Brain microvascular endothelial cell (primary cell): ENCODE results near the gene UNKL.

Source experiments
- DNase-seq: peaks from one replicate; pipeline ENCODE4 v3.0.0-alpha.2; 2020
- H3K27ac ChIP-seq: fragments of 250-450 bp; sonication (Bioruptor Pico); 2 replicates; pipeline ENCODE4 v1.5.1; 2020; ENCODE audit warnings: mild to moderate bottlenecking, moderate library complexity
- H3K27me3 ChIP-seq: fragments of 250-450 bp; sonication (Bioruptor Pico); replicated peaks from 2 replicates; pipeline ENCODE4 v1.5.1; 2020; ENCODE audit warnings: mild to moderate bottlenecking
- H3K36me3 ChIP-seq: fragments of 250-450 bp; sonication (Bioruptor Pico); replicated peaks from 2 replicates; pipeline ENCODE4 v1.5.1; 2020; ENCODE audit warnings: mild to moderate bottlenecking
- H3K4me3 ChIP-seq: 2 replicates; pipeline ENCODE4 v1.5.1; 2011; ENCODE audit warnings: low read depth, mild to moderate bottlenecking, control low read depth, low read length, moderate library complexity
- in situ Hi-C: cut with HindIII; loops from 2 replicates; pipeline ENCODE4 v1.10.0; 2017; ENCODE audit warnings: low sequenced_read_pairs, low pct_ligation_motif_present
- TF ChIP-seq, protein P1 (sequence below): IDR thresholded peaks from 2 replicates; pipeline ENCODE4 v1.5.1; 2011; ENCODE audit warnings: low read depth, mild to moderate bottlenecking, moderate library complexity, low read length, control low read depth, inconsistent platforms; ENCODE audit errors: missing control alignments

Gene UNKL

DNA sequence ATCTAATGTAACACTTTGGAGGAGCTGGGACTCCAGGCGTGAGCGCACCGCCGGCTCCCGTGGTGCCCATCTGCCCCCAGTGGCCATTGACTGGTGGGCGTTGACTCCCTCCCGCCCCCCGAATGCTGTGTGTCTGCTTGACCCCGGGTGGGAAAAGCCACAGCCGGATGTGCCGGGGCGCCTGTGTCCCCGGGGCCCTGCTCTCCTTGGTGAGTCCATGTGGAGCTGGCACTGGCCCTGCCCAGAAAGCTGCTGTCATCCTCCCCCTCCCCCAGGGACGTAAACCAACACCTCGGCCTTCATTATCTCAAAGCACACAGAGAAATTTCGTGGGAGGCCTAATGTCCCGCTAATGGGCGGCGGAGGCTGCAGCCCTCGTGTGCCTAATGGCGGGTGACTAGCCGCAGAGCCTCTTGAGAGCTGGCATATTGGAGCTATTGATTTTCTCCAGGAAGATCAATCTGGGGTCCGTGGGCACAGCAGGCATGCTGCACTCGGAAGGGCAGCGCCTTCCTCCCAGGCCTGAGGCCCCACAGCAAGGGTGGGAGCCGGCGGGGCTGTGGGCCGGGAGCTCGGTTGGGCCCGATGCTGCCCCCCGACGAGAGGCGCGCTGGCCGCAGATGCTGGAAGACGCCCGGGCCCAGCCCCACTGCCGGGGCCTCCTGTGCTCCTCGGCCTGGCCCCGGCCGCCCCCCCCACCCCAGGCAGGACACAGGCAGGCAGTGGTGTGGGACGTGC lies 12.4 kb upstream of the UNKL start:
- TF ChIP-seq, protein P1, sequence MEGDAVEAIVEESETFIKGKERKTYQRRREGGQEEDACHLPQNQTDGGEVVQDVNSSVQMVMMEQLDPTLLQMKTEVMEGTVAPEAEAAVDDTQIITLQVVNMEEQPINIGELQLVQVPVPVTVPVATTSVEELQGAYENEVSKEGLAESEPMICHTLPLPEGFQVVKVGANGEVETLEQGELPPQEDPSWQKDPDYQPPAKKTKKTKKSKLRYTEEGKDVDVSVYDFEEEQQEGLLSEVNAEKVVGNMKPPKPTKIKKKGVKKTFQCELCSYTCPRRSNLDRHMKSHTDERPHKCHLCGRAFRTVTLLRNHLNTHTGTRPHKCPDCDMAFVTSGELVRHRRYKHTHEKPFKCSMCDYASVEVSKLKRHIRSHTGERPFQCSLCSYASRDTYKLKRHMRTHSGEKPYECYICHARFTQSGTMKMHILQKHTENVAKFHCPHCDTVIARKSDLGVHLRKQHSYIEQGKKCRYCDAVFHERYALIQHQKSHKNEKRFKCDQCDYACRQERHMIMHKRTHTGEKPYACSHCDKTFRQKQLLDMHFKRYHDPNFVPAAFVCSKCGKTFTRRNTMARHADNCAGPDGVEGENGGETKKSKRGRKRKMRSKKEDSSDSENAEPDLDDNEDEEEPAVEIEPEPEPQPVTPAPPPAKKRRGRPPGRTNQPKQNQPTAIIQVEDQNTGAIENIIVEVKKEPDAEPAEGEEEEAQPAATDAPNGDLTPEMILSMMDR, result no peak
- Histone ChIP-seq H3K36me3 (no peaks in the 10 kb centered on the region), H3K27ac (no peak overlapping the region), H3K27me3 (no peaks in the 10 kb centered on the region), H3K4me3 (no peak overlapping the region)
- in situ Hi-C loops, result no loop called here
- DNase-seq, result no peak

- no peaks in the 10 kb centered on the region for H3K27me3 ChIP-seq
- no peak overlapping the region for H3K4me3 ChIP-seq
- TF ChIP-seq, protein P1, result no peak
- in situ Hi-C loops, result no loop called here
- no peak overlapping the region for H3K27ac ChIP-seq
- no peaks in the 10 kb centered on the region for H3K36me3 ChIP-seq
- DNase-seq, result no peak
Measured at GRCh38 chr16:1425616-1426370, 11.3 kb upstream of the UNKL start.

DNA sequence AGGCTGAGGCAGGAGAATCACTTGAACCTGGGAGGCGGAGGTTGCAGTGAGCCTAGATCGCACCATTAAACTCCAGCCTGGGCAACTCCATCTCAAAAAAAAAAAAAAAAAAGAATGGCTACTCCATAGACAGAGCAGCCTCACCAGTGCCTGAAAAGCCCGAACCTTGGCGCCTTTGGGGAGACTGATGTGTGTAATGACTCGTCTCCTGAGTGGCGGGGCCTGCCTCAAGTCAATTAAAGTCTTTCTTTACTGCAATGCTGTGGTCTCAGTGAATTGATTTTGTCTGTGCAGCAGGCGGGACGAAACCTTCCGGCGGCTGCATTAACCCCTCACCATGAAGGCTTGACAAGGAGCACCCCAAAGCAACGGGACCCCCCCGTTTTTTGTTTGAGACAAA lies 9.5 kb upstream of the UNKL start:
- TF ChIP-seq, protein P1, result no peak
- no peak for DNase-seq
- in situ Hi-C loops, result no loop called here
- Histone ChIP-seq H3K27me3 (no peaks in the 10 kb centered on the region), H3K36me3 (no peaks in the 10 kb centered on the region), H3K4me3 (no peak overlapping the region), H3K27ac (no peak overlapping the region)

DNA sequence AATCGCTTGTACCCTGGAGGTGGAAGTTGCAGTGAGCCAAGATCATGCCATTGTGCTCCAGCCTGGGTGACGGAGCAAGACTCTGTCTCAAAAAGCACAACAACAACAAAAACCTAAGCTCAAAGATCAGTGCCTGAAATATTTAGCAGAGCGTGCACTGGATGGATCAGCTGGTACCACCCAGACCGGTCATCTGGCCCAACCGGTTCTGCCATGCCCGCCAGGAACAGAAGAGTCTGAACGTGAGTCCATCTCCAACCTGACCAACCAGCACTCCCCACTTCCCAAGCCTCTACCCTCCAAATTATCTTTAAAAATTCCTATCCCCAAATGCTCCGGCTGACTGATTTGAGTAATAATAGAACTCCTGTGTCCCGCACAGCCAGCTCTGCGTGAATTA lies 7.6 kb upstream of the UNKL start:
- in situ Hi-C loops, result no loop called here
- Histone ChIP-seq H3K36me3 (no peaks in the 10 kb centered on the region), H3K27ac (no peak overlapping the region), H3K4me3 (no peak overlapping the region), H3K27me3 (no peaks in the 10 kb centered on the region)
- TF ChIP-seq, protein P1, result no peak
- no peak for DNase-seq

DNA sequence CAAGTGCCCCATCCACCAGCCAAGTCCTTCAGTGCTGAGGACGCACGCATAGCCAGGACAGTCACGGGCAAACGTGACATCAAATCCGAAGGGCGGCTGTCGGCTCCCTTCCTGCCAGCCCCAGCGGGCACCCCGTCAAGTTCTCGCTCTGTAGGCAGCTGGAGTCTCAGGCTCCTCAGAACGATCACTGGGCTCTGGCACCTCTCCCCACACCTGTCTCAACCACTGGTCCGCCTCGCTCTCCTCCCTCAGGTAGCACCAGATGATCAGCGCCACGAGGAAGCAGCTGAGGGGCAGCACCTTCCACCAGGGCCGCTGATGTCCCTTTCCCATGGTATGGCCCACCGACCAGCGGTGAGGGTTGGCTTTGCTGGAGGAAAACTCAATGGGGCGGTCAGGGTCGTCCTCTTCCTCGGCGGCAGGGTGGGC lies 5.6 kb upstream of the UNKL start:
- H3K27me3 ChIP-seq, result no peaks in the 10 kb centered on the region
- H3K36me3 ChIP-seq, result no peaks in the 10 kb centered on the region
- DNase-seq, result no peak
- TF ChIP-seq, protein P1, result no peak
- in situ Hi-C loops, result no loop called here
- peak overlapping the region; percentile 100 for H3K4me3 ChIP-seq
- peak overlapping the region; percentile 75 for H3K27ac ChIP-seq
